GM12801 (cell line): ENCODE results near the gene TMED6.

Experiments
- CTCF ChIP-seq: IDR thresholded peaks from one replicate; pipeline ENCODE4 v1.5.1; 2011; ENCODE audit warnings: control low read depth; ENCODE audit not compliant: insufficient read length; ENCODE audit errors: extremely low read depth

Gene TMED6

GRCh38 chr16:69386596-69386995, 35.0 kb upstream of the TMED6 start:
- TF ChIP-seq CTCF: no peak

DNA sequence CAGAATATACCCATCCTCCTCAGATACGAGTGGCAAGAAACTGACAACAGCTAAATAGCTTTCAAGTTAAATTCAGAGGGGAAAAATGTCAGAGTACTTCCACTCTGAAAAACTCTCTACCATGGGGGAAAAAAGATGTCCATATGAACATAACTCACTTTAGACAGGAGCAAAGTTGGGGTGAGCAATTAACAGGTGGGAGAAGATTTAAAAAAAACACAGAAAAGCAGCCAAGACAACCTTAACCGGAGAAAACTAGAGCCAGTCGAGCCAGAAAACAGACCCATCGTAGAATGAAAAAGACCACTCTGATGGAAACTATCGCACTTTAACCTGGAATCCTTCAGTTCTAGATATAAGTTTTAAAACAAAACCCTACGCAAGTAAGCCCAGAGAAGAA, 33.4 kb upstream of the TMED6 start:
- no peak for TF ChIP-seq CTCF

GRCh38 chr16:69382421-69382820, 30.8 kb upstream of the TMED6 start:
- no peak for TF ChIP-seq CTCF

DNA sequence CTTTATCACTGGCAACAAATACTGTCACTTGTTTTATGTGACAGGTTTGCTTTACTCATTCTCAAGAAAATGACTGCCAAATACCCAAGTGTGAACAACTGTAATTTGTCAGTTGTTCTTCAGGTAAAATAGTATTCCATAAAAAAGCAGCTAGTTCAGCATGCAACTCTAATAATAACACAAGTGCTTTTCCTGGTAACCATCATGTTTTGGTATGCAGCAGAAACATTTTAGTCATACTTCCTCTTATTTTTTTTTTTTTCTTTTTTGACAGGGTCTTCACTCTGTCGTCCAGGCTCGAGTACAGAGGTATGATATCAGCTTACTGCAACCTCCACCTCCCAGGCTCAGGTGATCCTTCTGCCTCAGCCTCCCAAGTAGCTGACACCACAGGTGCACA, 29.6 kb upstream of the TMED6 start:
- TF ChIP-seq CTCF: no peak

DNA sequence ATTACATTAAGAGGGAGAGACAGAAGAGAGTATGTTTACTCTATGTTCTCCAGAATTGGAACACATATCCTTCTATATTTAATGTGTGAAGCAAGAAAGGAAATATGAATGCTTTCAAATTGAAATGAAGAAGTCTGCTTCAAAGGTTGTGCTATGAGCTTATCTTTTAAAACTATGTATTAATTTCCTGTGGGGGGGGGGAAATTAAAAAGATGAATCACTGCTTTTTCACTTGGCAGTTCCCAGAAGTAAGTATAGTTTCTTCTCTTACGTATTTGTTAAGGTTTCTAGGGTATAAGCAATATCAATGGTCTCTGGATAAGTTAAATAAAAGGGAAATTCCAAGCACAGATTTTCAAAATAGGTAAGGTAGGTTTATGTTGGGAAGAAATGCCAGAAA, 27.2 kb upstream of the TMED6 start:
- TF ChIP-seq CTCF: no peak

DNA sequence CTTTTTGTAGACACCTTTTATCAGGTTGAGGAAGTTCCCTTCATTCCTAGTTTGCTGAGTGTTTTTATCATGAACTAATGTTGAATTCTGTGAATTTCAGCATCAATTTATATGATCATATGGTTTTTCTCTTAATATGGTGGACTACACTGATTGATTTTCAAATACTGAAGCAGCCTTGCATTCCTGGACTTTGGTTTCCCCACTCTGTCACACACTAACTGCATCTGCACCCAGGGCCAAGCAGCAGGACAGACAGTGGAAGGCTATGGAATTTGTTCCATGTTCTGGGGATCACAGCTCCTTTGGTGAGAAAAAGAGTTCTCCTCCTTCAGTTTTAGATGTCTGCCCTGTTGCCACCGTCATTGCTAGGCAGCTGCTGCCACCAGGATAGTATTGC, 26.4 kb upstream of the TMED6 start:
- no peak for TF ChIP-seq CTCF

DNA sequence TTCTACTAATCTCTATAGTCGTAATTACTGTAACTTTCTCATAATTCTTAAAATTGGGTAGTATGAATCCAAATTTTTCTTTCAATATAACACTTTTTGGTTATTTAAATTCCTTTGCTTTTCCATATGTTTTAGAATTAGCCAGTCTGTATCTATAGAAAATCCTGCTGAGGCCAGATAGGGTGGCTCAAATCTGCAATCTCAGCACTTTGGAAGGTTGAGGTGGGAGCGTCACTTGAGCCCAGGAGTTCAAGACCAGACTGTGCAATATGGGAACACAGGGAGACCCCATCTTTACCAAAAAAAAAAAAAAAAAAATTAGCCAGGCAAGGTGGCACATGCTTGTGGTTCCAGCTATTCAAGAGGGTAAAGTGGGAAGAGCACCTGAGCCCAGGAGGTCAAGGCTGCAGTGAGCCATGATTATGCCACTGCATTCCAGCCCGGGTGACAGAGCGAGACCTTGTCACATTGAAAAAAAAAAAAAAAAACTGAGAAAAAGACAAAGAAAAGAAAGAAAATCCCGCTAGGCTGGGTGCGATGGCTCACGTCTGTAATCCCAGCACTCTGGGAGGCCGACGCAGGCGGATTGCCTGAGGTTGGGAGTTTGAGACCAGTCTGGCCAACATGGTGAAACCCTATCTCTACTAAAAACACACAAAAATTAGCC, 24.9 kb upstream of the TMED6 start:
- no peak for TF ChIP-seq CTCF
